Lower leg skin (tissue), 4 donors: ENCODE results near the gene NEDD4L. TPM values are rescaled to one million over a fixed set of nuclear protein-coding genes. Genes with fewer than 3 reads are reported as not detected.

Experiments
- DNase-seq, 2 donors: peaks; one replicate each; pipeline ENCODE4 v3.0.0-alpha.2; 2019; ENCODE audit warnings: low spot score in 2 of 2
- H3K4me3 ChIP-seq: fragments of 200-600 bp; sonication (generic); 2 replicates; pipeline ENCODE4 v1.5.1; 2017; ENCODE audit warnings: mild to moderate bottlenecking, low read depth; ENCODE audit not compliant: poor library complexity, severe bottlenecking
- CTCF ChIP-seq, 3 donors: fragments of 450-650 bp; IDR thresholded peaks; one replicate each; pipeline ENCODE4 v1.5.1; 2016; ENCODE audit warnings: antibody characterized with exemption in 3 of 3, mild to moderate bottlenecking in 3 of 3, moderate library complexity in 2 of 3
- POLR2A ChIP-seq, 2 donors: fragments of 450-650 bp; IDR thresholded peaks; one replicate each; pipeline ENCODE4 v1.6.1; 2016 to 2017; ENCODE audit warnings: antibody characterized with exemption in 2 of 2, mild to moderate bottlenecking in 1 of 2, moderate library complexity in 1 of 2
- WGBS, 2 donors: methylation state at CpG; one replicate each; pipeline ENCODE4 v1.1.5; 2018; 5-methylcytosine and 5-hydroxymethylcytosine counted together
- intact Hi-C: fragments of 100-400 bp; cut with DNase I; formaldehyde crosslinking; loops from one replicate; pipeline ENCODE4 v1.15.0; 2023; ENCODE audit warnings: low total_unique reads
- total RNA-seq, 4 donors: library from RNA; depleted of rRNA; stranded (reverse); fragments of >200 nt; gene quantifications; one replicate each; pipeline ENCODE4 v1.1.0, GENCODE V29; 2016

The NEDD4L gene
- total RNA-seq, 4 donors from 2014 or later = 22.9 to 127 (median 35.0) TPM

GRCh38 chr18:58128381-58129374 lies 84.7 kb downstream of the NEDD4L start:
- H3K4me3 ChIP-seq = no peak overlapping the region
- WGBS, 2 donors = 88 to 92% methylated on average over 19 of the region's 19 CpGs
- no peak for TF ChIP-seq POLR2A (IDR thresholded peaks at IDR 0.05)
- TF ChIP-seq CTCF (IDR thresholded peaks at IDR 0.05) = no peak
- intact Hi-C loops = no loop called here
- no peak for DNase-seq

GRCh38 chr18:58132595-58133261 lies 88.7 kb downstream of the NEDD4L start:
- peak in 1 of 2 donors; percentile 14 for DNase-seq
- TF ChIP-seq CTCF (IDR thresholded peaks at IDR 0.05) (no peak), POLR2A (IDR thresholded peaks at IDR 0.05) (no peak)
- intact Hi-C loops = no loop called here
- 56 to 68% methylated on average over 8 of the region's 8 CpGs for WGBS, 2 donors
- H3K4me3 ChIP-seq = no peak overlapping the region

DNA sequence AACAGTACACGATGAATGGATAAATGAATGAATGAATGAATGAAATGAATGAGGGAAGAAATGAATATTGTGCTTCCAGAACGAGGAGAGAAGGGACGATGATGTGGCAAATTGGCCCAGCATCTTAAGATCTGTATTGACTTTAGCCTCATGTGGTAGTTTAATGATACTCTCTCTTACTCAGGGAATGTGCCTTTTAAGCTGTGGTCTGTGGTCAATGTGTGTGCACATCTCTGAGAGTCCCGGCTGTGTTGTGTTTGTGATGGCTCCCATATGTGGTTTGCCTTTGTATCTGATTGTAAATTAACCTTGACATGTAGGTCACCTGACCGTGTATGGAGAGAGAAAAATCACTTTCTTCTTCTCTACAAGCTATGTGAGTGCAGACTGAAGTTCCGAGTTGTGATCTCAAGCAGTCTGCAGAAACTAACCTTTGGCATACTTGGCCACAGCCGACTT lies 91.2 kb downstream of the NEDD4L start:
- no peak for TF ChIP-seq CTCF (IDR thresholded peaks at IDR 0.05)
- no peak for TF ChIP-seq POLR2A (IDR thresholded peaks at IDR 0.05)
- H3K4me3 ChIP-seq = no peak overlapping the region
- intact Hi-C loops = no loop called here
- peak in 1 of 2 donors; percentile 28 for DNase-seq
- 54 to 58% methylated on average over 7 of the region's 7 CpGs for WGBS, 2 donors

DNA sequence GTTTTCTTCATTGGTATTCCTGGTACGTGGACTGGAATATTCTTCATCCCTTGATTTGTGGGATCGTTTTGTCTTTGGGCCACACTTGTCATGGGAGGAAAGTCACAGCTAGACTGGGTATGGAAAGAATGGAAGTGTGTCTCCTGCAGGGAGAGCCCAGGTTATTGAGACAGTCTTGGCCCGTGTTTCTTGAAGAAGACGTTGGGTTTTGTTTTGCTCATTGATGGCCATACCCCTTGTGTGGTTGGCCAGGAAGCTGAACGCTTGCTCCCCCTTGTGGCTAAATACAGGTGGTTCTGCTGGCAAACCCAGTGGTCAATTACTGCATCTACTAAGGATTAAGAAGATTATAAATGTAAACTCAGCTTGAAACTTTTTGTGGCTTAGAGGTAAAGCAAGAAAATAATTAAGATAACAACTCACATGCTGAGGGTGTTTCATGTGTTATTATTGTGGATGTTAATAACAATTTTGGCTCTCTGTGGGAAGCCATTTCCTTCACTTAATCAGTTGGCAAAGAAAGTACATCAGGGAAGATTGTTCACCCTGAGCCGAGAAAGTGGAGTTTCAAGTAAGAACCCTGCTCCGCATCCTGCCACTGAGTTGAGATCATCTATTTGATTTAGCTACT lies 91.8 kb downstream of the NEDD4L start:
- 41 to 43% methylated on average over 7 of the region's 7 CpGs for WGBS, 2 donors
- H3K4me3 ChIP-seq = no peak overlapping the region
- DNase-seq = peak in 1 of 2 donors; percentile 42
- no peak for TF ChIP-seq POLR2A (IDR thresholded peaks at IDR 0.05)
- peak in 1 of 3 donors; percentile 40 for TF ChIP-seq CTCF (IDR thresholded peaks at IDR 0.05)
- intact Hi-C loops = no loop called here

- intact Hi-C loops = no loop called here
- WGBS, 2 donors = 77 to 97% methylated on average over 3 of the region's 3 CpGs
- TF ChIP-seq CTCF (IDR thresholded peaks at IDR 0.05) (no peak), POLR2A (IDR thresholded peaks at IDR 0.05) (no peak)
- DNase-seq = no peak
- no peak overlapping the region for H3K4me3 ChIP-seq
Observed at GRCh38 chr18:58136879-58137278, 92.9 kb downstream of the NEDD4L start.
